Adipose tissue (tissue), 3 donors: Measurements from ENCODE around the gene BMPER. TPM values are rescaled to one million over a fixed set of nuclear protein-coding genes. Genes with fewer than 3 reads are reported as not detected.

Source experiments
- H3K27ac ChIP-seq: one replicate; pipeline ENCODE4 v1.5.1; 2013; ENCODE audit warnings: low read depth, low read length
- WGBS, 3 donors: extraction: QIAGEN DNeasy Blood & Tissue Kit; methylation state at CpG; one replicate each; pipeline ENCODE4 v1.1.7; 2013; 5-methylcytosine and 5-hydroxymethylcytosine counted together
- polyA plus RNA-seq, 3 donors: library from polyadenylated mRNA; stranded (reverse); fragments of 200-250 nt; gene quantifications; one replicate each; pipeline ENCODE4 v1.2.3, GENCODE V29; 2013
- donor health status: healthy with polysubstance abuse.
- donor health status: Bipolar disorder and iron deficiency.
- donor health status: healthy.

BMPER gene
- polyA plus RNA-seq, 3 donors, result 1.2 to 9.3 (median 4.8) TPM

DNA sequence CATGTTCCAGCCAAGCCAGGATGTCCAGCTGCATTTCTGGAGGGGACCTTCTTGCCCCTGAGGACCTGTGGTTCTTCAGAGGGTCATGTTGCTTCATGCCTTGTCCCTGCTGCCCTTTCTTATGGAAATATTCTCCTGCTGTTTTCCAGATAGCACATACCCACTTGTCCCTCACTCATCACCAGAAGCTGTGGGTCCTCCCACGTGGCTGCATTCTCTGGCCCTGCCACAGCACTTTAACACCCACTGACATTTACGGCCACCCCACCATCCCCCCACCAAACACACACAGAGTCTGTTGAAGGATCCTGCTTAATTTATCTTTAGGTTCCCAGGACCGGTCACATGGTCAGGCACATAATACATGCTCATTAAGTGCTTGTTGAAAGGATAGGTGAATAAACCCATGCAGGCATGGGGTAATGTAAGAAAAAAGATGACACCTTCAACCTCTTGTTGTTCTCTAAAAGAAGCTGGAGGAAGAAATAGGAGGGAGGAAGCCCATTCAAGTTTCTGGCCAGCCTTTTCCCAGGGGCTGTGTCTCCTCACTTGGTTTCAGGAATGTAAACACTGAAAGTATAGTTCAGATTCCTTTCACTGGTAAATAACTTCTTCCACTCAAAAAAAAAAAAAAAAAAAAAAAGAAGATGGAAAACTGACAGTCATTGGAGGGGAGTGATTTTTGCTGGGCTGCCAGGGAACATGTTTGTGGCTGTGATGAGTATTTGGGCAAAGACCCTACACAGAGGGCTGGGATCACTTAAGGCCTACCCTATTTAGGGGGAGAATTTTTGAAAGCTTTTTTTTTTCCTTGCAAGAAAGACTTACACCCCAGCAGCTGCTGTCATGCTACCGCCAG is 19.8 kb upstream of the BMPER start:
- WGBS, 3 donors, result 76 to 86% (median 85%) methylated on average over 4 of the region's 4 CpGs
- no peak overlapping the region for H3K27ac ChIP-seq

DNA sequence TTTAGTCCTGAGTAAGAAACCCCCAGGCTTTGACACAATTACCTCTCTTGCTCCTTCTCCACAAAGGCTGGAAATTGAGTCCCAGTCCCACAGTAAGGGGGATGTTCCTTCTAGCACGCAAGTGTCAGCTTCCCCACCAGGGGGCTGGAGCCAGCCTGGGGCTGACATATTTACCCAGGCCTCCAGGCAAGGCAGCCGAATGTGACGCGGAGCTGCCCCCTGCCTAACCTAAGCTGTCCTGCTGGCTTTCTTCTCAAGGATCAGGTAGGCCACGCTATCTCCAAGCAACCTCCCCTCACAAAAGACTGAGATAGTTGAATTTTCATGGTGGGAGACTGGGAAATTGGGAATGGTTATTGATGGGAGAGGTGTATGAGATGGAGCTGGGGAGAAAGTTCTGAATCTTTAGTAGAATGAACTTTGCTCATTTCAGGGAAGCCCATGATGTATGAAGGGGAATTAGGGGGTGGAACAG is 19.2 kb upstream of the BMPER start:
- no peak overlapping the region for H3K27ac ChIP-seq
- WGBS, 3 donors, result 71 to 94% (median 89%) methylated on average over 5 of the region's 5 CpGs

DNA sequence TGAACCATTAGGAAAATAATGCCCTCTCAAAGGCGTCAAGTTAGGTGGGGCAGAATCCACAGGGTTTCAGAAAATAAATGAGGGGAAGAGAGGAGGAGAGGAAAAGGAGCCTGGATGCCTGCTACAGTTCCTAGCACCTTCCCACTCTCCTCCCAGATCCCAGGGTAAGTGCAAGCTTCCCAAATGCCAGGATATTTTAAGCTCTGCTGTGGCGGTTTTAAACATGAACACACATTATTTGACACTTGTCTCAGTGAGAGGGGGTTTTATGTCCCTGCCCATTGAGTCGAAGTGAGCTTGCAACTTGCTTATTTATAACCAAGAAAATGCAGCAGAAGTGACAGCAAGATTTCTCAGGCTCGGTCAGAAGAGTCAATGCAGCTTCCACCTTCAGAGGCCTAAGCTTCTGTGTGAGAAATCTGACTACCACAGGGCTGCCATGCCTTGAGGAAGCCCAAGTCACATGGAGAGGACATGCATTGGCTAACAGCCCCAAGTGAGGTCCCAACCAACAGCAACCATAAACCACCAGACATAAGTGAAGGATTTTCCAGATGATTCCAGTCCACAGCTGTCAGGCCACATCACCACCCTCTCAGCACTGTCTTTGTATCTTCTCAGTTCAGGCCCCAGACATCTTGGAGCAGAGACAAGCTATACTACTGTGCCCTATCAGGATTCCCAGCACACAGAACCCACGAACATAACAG is 17.9 kb upstream of the BMPER start:
- 77 to 84% (median 83%) methylated on average over 5 of the region's 5 CpGs for WGBS, 3 donors
- no peak overlapping the region for H3K27ac ChIP-seq

DNA sequence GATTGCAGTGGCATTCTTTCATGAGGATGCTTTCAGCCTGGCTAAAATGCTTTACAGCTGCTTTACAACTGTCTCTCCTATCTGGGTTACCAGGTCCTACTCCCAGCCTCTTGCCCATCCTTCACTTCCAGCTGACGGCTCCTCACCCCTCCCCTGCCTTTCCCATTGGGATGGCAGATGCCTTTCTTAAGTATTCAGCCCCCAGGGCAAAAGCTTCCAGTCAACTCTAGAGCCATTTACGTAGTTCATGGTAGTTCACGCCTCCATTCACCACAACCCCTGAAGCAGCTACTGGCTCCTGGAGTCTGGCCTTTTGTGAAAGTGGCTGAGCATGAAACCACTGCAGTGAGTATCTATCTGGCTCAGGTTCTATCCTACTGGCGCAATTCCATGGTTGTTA is 17.2 kb upstream of the BMPER start:
- no peak overlapping the region for H3K27ac ChIP-seq
- 84 to 95% (median 91%) methylated on average over 4 of the region's 4 CpGs for WGBS, 3 donors

DNA sequence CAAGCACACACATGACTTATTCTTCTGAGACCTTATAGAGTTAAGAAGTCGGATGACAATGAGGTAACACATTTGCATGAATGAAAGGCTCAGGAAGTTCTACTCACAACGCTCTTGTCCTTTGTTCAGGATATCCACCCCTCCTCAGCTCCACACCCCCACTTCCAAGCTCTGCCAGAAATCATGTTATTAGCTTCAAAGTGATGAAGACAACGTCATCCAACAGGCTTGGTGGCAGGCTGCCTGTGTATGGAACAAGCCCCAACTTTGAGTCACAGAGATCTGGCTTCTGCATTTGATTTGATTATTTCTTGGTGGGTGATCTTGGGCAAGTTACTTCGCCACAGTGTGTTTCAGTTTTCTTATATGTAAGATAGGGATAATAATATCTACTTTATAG is 12.4 kb upstream of the BMPER start:
- whole genome bisulfite sequencing, 3 donors, result 59 to 70% (median 68%) methylated on average over 4 of the region's 4 CpGs
- H3K27ac ChIP-seq, result no peak overlapping the region

DNA sequence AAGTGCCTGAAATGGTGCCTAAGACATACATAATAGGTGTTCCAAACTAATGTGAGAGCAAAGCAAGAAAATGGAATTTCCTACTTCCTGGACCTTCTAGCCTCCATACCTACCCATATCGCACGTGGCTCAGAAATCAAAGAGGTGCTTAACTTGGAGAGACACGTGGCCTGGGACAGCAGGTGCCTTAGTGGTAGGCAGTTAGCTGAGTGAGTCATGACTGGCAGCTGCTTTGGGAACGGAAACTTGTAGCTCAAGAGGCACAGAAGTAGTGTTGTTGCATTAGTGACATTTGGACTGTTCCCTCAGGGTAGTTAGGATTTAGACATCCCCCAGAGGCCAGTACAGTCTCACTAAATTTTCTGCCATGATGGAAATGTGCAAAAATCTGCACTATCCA is 12.0 kb upstream of the BMPER start:
- WGBS, 3 donors, result 65 to 88% (median 87%) methylated on average over 4 of the region's 4 CpGs

DNA sequence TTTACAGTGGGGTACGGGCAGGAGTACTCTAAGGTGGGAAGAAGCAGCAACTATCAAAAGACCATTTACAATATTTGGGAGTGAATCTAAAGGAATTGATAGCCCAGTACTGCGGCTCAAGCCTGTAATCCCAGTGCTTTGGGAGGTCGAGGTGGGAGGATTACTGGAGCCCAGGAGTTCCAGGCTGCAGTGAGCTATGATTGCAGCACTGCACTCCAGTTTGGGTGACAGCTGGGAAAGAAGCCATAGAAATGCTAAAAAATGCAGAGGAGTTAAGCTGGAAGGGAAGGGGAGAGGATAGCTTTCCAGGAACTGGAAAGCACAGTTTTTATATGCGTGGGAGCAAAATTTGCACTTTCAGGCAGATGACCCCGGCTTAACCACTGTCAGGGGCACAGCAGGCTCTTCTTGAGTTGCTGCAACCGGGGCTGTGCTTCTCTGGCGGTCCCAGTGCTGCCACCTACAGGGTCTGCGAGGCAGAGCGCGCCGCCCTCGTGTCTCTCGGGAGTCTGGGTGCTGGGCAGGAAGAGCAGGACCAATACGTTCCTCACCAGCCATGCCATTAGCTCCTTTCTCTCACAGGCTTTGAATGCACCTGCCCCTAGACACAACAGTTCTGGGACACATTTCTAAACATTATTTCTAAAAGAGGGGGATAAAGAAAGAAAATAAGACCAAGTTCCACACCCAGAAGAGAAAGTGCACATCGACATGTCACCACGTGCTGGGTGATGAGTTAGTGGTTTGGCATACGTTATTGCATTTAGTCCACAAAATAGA is 10.1 kb upstream of the BMPER start:
- 18 to 23% (median 20%) methylated on average over 17 of the region's 17 CpGs for WGBS, 3 donors

More for the DNA sequence above, 12.0 kb upstream of the BMPER start:
- no peak overlapping the region for H3K27ac ChIP-seq

DNA sequence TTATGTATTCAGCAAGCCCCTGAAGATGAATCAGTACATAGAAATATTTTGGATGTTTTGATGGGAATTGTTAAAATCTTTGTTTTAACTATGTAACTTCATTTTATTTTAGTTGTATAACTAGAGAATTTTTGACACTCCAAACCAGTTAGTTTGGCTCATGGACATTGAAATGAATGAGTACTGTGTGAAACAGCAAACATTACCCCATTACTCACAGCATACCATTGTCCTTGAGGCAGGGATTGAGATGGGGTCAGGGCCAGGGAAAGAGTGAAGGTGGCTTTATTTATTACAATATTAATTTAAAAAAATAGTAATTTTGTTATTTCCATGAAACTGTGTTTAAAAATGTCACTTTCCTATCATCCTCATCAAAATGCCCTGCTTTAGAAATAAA is 4.8 kb upstream of the BMPER start:
- no peak overlapping the region for H3K27ac ChIP-seq

More for the DNA sequence above, 10.1 kb upstream of the BMPER start:
- no peak overlapping the region for H3K27ac ChIP-seq

DNA sequence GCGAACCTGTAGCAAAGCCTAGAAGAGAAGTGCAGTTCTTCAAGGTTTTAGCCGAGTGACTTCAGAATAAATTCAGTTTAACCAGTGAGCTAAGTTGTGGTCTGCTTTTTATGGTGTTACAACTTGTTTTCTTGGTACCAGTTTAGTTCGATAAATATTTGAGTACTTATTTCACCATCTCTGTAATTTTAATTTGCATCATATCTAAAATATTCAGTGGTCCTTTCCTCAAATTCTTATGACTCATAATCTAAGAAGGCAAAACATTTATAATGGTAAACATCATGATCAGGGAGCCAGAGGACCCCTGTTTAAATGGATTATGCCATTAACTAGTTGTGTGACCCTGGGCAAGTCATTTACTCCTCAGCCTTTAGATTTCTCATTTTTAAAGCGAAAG is 4.1 kb upstream of the BMPER start:
- no peak overlapping the region for H3K27ac ChIP-seq
- 93 to 94% (median 93%) methylated on average over 4 of the region's 4 CpGs for WGBS, 3 donors

DNA sequence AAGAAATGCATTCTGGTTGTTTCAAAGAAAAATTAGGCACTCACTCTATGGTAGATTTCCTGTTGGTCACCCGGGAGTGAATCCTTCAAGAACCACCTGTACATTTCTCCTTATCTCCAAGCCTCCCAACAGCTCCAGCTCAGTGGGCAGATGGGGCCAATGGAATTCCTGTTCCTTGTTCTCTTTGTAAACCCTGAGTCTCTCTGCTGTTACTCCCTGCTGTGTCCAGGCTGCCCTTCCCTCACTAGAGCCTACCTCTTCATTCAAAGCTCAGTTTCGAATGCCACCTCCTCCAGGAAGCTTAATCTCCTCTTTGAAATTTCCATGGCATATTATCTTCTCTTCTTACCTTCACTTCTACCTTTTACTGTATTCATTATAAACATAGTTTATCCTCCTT is 3.5 kb upstream of the BMPER start:
- no peak overlapping the region for H3K27ac ChIP-seq
- WGBS, 3 donors, result 40 to 68% (median 67%) methylated on average over 2 of the region's 2 CpGs

DNA sequence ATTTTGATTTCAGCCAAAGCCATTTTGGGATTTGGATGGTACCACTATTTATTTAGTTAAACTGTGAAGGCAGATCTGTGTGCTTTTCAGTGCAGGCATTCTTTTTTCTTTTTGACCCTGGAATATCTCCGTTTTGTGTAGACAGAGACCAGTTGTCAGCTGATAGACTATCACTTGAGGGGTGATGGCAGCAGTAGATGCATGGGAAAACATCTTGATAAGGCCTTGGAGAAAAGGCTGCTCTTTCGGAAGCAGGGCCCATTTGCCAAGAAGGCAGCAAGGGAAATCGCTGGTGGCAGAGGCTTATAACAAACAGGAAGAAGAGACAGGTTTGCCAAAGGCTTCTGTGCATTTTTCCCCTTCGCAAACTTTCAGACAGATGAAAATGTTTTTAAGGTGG is 2.6 kb upstream of the BMPER start:
- WGBS, 3 donors, result 67 to 75% (median 68%) methylated on average over 4 of the region's 4 CpGs
- no peak overlapping the region for H3K27ac ChIP-seq

DNA sequence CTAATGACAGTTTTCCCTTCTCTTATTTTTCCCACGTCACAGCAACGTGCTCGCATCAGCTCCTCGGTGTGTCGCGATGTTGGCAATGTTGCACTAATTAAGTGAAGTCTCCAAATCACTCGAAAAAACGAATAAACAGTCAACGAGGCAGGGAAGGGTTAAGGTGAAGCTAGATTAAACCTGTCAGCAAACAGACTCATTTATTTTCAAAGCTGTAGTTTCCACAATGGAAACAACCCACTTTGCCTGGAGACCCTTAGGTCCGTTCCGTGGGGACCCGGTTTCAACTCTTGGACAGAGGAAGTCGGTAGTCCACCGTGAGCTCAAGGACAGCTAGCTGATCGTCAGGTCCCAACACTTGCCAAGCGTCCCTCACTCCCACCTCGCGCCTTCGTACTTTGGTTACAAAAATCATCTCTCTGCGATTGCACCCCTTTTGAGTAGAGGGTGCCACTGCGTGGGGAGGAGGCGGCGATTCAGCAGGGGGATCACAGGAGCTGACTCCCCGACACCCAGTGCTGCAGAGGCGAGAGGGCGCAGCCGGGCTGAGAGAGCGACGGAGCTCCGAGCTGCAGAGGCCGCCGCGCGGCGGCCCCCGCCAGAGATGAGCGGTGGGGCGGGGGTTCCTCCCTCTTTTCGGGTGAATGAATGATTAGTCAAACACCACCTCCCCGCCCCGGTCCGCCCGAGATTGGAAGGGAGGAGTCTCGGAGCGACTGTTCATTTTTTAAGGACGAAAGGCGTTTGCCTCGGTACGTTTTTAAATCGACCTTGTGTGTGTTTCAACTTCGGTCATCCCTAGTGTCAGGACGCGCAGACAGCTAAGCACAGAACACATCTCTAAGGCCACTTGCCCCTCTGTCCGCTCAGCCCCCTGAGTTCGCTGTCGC is 1.3 kb upstream of the BMPER start:
- 2 to 3% (median 2%) methylated on average over 56 of the region's 56 CpGs for WGBS, 3 donors
- H3K27ac ChIP-seq, result no peak overlapping the region

DNA sequence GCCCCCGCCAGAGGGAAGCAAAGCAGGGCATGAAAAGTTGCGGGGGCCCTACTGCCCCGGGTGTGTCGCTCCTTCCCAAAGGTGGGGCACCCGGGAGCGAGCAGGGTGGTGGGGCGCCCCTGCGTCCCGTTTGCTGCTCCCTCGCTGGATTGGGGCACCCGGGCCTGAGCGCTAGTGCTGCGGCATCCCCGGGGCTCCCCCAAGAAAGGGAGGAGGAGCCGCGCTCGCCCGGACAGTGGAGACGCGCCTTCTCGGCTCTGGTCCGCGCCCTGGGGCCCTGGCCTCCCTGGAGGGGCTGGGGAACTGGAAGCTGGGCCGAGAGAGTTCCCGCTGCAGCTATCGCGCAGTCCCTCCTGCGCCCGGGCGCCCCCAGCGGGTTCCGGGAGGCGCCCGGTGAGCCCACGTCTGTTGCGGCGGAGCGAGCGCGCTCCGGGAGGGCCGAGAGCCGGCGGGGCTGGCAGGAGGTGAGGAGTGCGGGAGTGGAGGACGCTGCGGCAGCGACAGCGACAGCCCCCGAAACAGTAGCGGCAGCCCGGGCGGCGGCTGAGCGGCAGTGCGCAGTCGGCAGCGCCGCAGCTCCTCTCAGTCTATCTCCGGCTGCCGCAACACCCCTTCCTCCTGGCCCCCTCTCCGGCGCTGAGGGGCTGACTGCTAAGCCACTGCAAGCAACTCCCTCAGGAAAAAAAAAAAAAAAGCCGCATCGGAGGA is 504 bp upstream of the BMPER start:
- WGBS, 3 donors, result 1 to 2% (median 1%) methylated on average over 39 to 64 of the region's 65 CpGs
- no peak overlapping the region for H3K27ac ChIP-seq

DNA sequence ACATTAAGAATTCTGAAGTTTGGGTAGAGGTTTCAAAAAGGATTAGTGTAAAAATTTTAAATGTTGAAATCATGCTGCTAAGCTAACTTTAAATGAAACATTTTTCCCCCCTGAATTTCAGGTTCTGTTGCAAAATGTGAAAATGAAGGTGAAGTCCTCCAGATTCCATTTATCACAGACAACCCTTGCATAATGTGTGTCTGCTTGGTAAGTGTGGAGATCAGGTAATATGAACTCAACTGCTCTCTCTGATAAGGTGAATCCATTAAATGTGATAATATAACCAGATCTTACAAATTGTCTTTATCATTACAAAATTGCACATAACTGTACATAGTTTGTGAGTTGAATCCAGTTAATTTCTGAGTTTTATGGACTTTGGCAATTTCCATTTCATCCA is 1.4 kb downstream of the BMPER start:
- H3K27ac ChIP-seq, result no peak overlapping the region

DNA sequence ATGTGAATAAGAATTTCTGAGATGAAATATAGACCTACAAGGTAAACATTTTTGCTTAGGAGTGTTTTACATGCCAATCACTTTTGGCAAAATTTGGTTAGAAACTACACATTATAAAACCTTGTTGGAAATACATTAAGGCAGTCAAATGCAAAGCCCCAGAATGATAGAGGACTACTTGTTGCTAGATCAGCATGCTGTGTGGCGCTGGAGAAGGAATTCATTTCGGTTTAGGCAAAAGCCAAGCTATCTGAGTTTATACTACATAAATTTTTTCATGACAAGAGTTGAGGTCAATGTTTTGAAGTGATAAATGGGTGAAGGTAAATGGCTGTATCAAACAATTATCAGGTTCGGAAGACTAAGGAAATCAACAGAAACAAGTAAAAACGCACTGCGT is 2.3 kb downstream of the BMPER start:
- 79 to 90% (median 81%) methylated on average over 5 of the region's 5 CpGs for WGBS, 3 donors
- H3K27ac ChIP-seq, result no peak overlapping the region

DNA sequence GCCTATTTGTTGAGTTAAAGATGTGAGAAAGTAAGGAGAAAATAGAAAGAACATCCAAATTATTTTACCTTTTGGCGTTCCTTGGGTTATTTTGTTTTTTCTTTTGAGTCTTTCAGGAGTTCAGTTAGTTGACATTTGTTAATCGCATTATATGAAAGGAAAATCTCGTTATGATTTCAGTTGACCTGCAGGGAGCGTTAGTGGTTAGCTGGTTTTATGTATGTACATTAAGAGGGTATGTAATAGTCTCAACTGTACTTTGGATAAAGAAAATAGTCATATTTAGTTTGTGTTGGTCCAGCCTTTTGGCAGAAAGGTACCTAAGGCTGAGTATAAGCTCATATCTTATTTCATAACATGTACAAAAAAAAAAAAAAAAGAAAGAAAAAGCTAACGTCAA is 4.0 kb downstream of the BMPER start:
- WGBS, 3 donors, result 76 to 82% (median 81%) methylated on average over 5 of the region's 5 CpGs
- no peak overlapping the region for H3K27ac ChIP-seq

DNA sequence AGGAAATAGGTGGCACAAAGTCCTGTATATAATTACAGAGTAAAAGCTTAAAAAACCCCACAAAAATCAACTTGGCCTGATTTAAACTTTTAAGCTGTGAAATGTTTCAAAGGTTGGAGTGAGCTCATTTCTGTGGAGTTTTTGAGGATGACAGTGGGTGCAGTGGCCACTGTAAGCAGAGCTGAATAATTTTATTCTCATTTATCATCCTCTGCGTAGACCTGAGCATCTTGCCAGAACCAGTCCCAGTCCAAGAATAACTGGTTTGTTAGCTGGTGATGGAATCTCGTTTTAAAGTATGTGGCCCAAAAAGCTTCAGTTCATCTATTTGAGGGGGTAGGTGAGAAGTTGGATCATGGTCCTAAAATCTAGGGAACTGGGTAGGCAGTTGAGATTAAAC is 4.4 kb downstream of the BMPER start:
- no peak overlapping the region for H3K27ac ChIP-seq
- 61 to 74% (median 66%) methylated on average over 2 of the region's 2 CpGs for WGBS, 3 donors

DNA sequence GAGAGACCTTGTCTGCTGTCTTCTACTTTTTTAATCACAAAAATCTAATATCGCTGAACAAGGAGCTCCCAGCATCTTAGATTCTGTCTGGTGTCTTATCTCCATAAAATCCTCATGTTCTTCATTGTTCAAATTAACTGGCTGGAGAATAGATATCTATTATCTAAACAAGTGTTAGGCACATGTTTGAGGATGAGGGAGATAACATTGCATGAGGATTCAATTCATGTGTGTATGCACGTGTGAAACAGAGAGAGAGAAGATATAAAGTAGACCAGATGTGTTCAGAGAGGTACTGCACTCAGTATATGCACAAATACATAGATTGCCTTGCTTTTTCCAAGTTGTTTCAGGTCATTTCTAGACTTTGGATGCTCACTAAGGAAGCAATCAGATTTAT is 5.4 kb downstream of the BMPER start:
- H3K27ac ChIP-seq, result no peak overlapping the region
- 67 to 86% (median 80%) methylated on average over 2 of the region's 2 CpGs for WGBS, 3 donors
